HUES64 (cell line): ENCODE measurements around the gene SP5.

Source experiments
- H3K27ac ChIP-seq: 2 replicates; pipeline ENCODE4 v1.7.0; 2013; ENCODE audit warnings: low read depth, low read length, inconsistent platforms
- H3K27me3 ChIP-seq: 2 replicates; pipeline ENCODE4 v1.6.1; 2013; ENCODE audit warnings: mild to moderate bottlenecking, low read length; ENCODE audit not compliant: insufficient read depth
- H3K36me3 ChIP-seq: 2 replicates; pipeline ENCODE4 v1.6.1; 2013; ENCODE audit warnings: mild to moderate bottlenecking, low read length; ENCODE audit not compliant: insufficient read depth
- H3K4me1 ChIP-seq: 2 replicates; pipeline ENCODE4 v1.6.1; 2013; ENCODE audit warnings: mild to moderate bottlenecking, low read length, moderate library complexity; ENCODE audit not compliant: insufficient read depth
- H3K4me3 ChIP-seq: 2 replicates; pipeline ENCODE4 v1.5.1; 2013; ENCODE audit warnings: mild to moderate bottlenecking, low read length, moderate library complexity
- H3K9ac ChIP-seq: 2 replicates; pipeline ENCODE4 v1.6.1; 2013; ENCODE audit warnings: mild to moderate bottlenecking, low read depth, low read length
- H3K9me3 ChIP-seq: 2 replicates; pipeline ENCODE4 v1.6.1; 2013; ENCODE audit warnings: low read depth, low read length; ENCODE audit not compliant: insufficient read depth
- WGBS: fragments of 150-250, 120-280 bp; methylation state at CpG from one replicate; pipeline ENCODE4 v1.1.7; 2013; ENCODE audit warnings: missing lambda C conversion rate; 5-methylcytosine and 5-hydroxymethylcytosine counted together

SP5 gene

DNA sequence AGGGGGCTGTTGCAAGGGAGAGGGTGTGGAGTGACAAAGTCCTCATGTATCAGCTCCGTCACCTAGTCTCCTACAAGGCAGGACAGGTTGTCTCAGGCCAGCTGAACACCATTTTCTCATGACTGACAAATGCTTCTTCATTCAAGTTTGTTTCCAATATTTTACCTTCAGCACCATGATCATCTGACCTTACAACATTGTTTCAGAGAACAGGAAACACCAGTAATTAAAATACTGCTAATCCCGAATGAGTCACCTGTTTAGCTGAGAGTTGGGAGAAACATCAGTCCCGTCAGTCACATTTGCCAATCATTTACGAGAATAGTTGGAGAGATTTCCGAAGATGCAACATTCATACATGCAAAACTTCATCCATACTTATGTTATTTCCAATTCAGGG lies 25.7 kb upstream of the SP5 start:
- no peak overlapping the region for H3K4me3 ChIP-seq
- WGBS, result 91% methylated on average over 5 of the region's 5 CpGs
- no peaks in the 10 kb centered on the region for H3K9me3 ChIP-seq
- H3K4me1 ChIP-seq, result peaks cover 23% of the 10 kb centered on the region
- no peak overlapping the region for H3K9ac ChIP-seq
- H3K27me3 ChIP-seq, result no peaks in the 10 kb centered on the region
- no peak overlapping the region for H3K27ac ChIP-seq
- H3K36me3 ChIP-seq, result no peaks in the 10 kb centered on the region

DNA sequence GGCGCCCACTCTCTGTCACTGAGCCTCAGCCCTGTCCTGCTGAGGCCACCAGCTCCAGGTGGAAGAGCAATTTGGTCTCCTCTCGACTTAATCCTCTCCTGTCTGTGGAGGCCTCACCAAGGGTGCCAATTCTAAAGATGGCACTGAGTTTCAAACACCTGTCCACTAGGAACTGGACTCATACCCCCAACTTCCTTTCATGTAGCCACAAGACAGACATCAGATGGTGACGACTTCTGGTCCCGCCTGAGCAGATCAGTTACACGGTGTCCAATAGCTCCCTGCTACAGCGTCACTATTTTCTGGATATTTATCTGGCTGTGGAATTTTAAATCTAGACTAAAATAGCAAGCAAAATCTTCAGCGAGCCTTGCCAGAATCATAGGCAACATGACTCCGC lies 24.5 kb upstream of the SP5 start:
- H3K4me1 ChIP-seq, result peaks cover 23% of the 10 kb centered on the region
- no peak overlapping the region for H3K27ac ChIP-seq
- H3K36me3 ChIP-seq, result no peaks in the 10 kb centered on the region
- no peaks in the 10 kb centered on the region for H3K9me3 ChIP-seq
- H3K9ac ChIP-seq, result no peak overlapping the region
- H3K4me3 ChIP-seq, result no peak overlapping the region
- H3K27me3 ChIP-seq, result no peaks in the 10 kb centered on the region
- WGBS, result 94% methylated on average over 8 of the region's 8 CpGs

DNA sequence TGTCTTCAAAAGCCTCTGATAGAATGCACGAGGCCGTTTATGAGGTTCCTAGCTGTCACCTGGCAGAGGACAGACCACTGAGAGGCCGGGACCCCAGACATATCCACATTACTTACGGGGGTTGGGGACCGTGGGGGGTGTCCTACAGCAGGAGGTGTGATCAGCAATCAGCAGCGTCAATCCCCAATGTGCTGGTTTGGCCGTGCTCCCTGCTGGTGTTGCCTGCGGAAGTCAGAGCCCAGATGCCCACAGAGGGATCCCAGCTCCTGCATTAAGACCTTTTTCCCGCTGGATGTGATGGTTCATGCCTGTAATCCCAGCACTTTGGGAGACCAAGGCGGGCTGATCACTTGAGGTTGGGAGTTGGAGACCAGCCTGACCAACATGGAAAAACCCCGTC lies 20.8 kb upstream of the SP5 start:
- Histone ChIP-seq H3K27me3 (no peaks in the 10 kb centered on the region), H3K9ac (no peak overlapping the region), H3K36me3 (no peaks in the 10 kb centered on the region), H3K27ac (no peak overlapping the region), H3K9me3 (no peaks in the 10 kb centered on the region), H3K4me3 (no peak overlapping the region), H3K4me1 (peaks cover 27% of the 10 kb centered on the region)
- WGBS, result 74% methylated on average over 10 of the region's 11 CpGs

DNA sequence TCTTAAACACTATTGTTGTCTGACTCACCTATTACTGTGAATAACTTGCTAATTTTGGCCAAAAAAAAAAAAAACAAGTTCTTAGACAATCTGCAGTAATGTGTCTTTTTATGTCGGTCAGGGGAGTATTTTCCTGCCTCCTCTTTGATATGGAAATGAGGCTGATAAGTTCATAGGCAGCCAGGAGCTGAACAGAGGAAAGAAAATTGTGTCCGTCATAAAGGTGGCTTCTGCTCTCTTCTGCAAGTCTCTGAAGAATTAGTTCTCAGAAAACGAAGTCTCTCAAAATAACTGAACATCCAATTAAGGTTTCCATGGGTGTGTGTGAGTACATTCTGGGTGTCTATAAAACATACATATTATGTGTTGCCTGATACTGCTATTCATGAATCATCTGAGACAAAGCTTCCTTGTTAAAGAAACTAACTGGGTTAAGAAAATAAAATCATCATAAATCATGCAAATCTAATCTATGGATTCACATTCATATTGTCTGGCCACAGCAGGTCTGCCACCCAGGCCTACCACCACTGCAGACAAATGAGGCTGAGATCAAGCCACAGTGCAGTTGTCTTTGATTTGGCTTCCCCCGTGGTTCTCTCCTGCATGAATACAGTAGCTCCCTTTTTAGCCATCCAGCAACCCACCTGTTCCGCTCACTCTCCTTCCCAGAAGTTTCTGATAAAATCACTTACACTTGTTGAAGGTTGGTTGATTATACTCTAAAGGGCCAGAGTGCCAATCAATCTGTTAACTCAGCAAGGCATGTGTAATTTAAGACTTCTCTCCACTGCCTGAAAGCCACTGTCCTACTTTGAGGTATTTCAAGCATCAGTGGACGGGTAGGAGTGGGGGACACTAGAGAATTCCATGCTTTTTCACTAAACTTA lies 19.4 kb upstream of the SP5 start:
- 53% methylated on average over 4 of the region's 6 CpGs for WGBS
- peaks cover 22% of the 10 kb centered on the region for H3K4me1 ChIP-seq
- no peaks in the 10 kb centered on the region for H3K36me3 ChIP-seq
- H3K27me3 ChIP-seq, result no peaks in the 10 kb centered on the region
- H3K9me3 ChIP-seq, result no peaks in the 10 kb centered on the region
- no peak overlapping the region for H3K9ac ChIP-seq
- no peak overlapping the region for H3K27ac ChIP-seq
- no peak overlapping the region for H3K4me3 ChIP-seq

DNA sequence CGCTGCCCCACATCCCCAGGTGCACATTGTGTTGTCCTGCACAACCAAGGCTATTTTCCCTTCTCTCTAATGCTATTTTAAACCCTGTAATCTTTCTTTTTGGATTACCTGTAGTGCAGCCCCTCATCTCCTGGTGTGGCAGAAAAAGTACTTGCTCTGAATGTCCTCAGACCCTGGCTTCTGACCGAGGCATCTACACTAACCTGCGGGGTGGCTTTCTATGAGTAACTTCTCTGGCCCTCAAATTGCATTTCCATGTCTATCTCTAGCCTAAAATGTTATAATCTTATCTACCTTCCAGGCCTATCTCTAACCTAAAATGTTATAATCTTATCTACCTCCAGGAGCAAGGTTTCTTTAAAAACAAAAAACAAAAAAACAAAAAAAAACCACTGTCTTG lies 18.2 kb upstream of the SP5 start:
- WGBS, result 75% methylated on average over 3 of the region's 3 CpGs

DNA sequence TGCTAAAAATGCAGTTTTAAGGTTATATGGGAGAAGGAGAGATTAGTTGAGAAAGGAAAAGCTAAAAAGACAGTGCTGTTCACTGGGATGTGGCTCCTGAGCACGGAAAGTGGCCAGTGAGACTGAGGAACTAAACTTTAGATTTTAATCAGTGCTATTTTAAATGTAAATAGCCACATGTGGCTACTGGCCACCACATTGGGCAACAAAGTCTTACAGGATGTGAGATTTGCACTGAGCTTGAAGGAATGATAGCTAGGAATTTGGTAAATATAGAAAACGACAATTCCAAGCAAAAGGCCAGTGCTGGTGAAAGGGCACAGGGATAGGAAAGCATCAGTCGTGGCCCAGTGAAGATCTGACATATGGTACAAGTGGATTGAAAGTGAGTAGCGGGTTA lies 14.1 kb upstream of the SP5 start:
- Histone ChIP-seq H3K9ac (no peak overlapping the region), H3K36me3 (no peaks in the 10 kb centered on the region), H3K27ac (no peak overlapping the region), H3K27me3 (no peaks in the 10 kb centered on the region; the same call in 1 of the 2 replicates), H3K9me3 (peaks cover 9% of the 10 kb centered on the region), H3K4me1 (peaks cover 14% of the 10 kb centered on the region), H3K4me3 (no peak overlapping the region)
- WGBS, result 87% methylated on average over 4 of the region's 4 CpGs

More for the DNA sequence above, 18.2 kb upstream of the SP5 start:
- no peak overlapping the region for H3K4me3 ChIP-seq
- no peaks in the 10 kb centered on the region for H3K36me3 ChIP-seq
- no peak overlapping the region for H3K9ac ChIP-seq
- H3K4me1 ChIP-seq, result peaks cover 22% of the 10 kb centered on the region
- no peak overlapping the region for H3K27ac ChIP-seq
- H3K9me3 ChIP-seq, result no peaks in the 10 kb centered on the region
- no peaks in the 10 kb centered on the region for H3K27me3 ChIP-seq

DNA sequence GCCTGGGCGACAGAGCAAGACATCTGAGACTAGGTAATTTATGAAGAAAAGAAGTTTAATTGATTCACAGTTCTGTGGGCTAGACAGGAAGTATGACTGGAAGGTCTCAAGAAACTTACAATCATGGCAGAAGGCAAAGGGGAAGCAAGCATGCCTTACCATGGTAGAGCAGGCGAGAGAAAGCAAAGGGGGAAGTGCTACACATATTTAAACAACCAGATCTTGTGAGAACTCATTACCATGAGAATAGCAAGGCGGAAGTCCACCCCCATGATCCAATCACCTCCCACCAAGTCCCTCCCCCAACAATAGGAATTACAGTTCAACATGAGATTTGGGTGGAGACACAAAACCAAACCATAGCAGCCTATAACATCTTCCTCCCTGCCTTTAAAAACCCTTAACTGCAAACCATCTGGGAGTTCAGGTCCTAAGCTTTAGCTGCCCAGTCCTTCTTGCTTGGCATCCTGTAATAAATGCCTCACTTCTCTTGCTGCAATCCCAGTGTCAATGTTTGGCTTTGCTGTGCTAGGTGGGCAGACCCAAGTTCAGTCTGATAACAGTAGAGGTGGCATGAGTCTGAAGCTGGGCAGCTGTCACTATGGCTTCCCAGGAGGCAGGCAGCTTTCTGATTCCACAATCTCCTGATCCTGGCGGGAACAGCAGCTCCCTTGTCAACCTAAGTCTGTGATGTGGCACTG lies 11.2 kb upstream of the SP5 start:
- WGBS, result 88% methylated on average over 4 of the region's 4 CpGs
- no peak overlapping the region for H3K27ac ChIP-seq
- H3K9ac ChIP-seq, result no peak overlapping the region
- H3K27me3 ChIP-seq, result peaks cover 24% of the 10 kb centered on the region
- no peak overlapping the region for H3K4me3 ChIP-seq
- peaks cover 16% of the 10 kb centered on the region for H3K4me1 ChIP-seq
- H3K9me3 ChIP-seq, result peaks cover 9% of the 10 kb centered on the region
- no peaks in the 10 kb centered on the region for H3K36me3 ChIP-seq

DNA sequence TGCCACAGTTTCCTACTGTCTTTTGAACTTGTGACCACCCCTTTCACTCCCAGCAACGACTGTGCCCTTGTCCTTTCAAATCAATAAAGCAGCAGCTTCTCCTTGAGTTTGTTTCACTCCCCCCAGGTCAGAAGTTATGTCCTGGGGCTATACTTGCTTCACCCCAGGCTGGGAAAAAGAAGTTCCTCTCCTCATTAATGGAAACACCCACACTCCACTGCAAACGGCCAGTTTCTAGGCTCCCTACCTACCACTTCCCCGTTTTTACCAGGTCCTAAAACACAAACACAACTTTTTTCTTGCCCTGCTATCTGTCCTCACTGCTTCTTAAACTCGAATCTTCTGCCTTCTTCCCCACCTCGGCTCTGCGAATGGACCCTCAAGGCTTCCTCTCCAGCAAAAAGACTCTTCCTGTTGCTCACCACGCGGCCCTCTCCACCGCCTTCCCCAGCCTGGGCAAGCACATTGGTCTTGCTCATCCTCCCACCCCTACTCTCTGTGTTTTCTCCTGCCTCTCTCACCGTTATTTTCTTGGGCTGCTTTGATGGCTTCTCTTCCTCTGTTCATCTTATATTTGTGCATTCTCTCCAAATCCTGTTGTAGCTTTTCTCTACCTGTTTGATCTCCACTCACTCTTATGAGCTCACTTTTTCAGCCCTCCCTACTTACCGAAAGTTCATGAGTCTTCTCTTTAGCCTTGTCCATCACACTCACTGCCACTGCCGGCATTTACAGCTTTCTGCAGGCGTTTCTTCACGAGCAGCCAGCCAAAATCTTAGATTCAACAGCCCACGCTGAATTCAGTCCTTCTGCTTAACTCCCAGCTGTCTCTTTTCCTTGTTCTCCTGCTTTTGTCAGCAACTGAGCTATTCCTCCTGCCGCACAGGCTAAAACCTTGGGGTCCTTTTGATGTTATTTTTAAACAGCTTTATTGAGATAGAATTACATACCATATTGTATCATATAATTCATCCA lies 7.0 kb upstream of the SP5 start:
- Histone ChIP-seq H3K36me3 (no peaks in the 10 kb centered on the region), H3K9ac (no peak overlapping the region), H3K27ac (no peak overlapping the region), H3K27me3 (peaks cover 66% of the 10 kb centered on the region), H3K9me3 (peaks cover 1% of the 10 kb centered on the region; the same call in 1 of the 2 replicates), H3K4me1 (peaks cover 37% of the 10 kb centered on the region), H3K4me3 (no peak overlapping the region)
- WGBS, result 63% methylated on average over 16 of the region's 16 CpGs

DNA sequence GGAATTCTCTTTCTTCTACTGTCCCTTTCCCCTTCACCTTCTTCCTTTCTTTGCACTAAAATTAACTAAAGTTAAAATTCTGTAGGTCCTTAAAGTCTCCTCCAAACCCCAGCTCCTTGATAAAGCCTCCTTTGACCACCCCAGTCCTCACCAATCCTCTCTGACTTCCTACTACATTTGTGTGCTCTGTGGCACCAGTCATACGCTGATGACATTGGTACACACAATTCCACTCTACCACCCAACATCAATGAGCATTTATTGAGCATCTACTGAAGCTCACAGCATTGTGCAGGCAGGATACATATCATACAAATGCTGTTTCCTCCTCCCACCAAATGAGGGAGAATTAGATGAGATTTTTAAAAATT lies 4.5 kb upstream of the SP5 start:
- WGBS, result 51% methylated on average over 1 of the region's 1 CpG
- no peak overlapping the region for H3K27ac ChIP-seq
- no peaks in the 10 kb centered on the region for H3K9me3 ChIP-seq
- H3K36me3 ChIP-seq, result no peaks in the 10 kb centered on the region
- peaks cover 91% of the 10 kb centered on the region for H3K27me3 ChIP-seq
- H3K4me1 ChIP-seq, result peaks cover 36% of the 10 kb centered on the region
- H3K9ac ChIP-seq, result no peak overlapping the region
- peak overlapping the region; percentile 56; the same call in 1 of the 2 replicates for H3K4me3 ChIP-seq

DNA sequence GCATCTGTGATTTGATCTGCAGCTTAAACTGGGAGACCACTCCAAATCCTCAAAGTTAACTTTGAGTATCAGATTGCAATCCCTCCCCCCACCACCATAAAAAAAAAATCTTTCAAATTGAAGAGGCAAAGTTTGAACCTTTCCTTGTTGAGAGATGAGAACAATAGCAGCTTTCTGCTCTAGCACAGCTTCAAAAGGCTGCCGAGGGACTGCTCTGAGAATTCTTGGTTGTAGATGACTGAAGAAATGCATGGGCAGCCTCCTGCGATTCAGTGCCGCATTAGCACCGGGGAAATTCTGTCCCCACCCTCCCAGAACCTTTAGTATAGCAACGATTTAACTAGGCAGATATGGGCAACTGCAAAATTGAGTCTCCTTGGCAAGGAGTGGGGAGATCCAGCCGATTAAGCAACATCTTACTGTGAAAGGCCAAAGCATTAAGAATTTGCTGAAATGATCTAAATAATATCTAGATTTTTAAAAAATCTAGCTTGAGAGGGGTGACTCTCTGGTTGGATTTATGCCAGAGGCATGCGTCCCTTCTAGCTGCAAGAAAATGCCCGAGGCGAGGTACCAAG lies 3.9 kb upstream of the SP5 start:
- Histone ChIP-seq H3K27me3 (peaks cover 98% of the 10 kb centered on the region), H3K9me3 (no peaks in the 10 kb centered on the region), H3K9ac (no peak overlapping the region), H3K4me1 (peaks cover 36% of the 10 kb centered on the region), H3K36me3 (no peaks in the 10 kb centered on the region), H3K4me3 (peak overlapping the region; percentile 56), H3K27ac (peak overlapping the region; percentile 50; the same call in 1 of the 2 replicates)
- WGBS, result under 1% methylated on average over 9 of the region's 9 CpGs
